Natural killer cell (primary cell): ENCODE data around the gene KRT83. TPM values are rescaled to one million over a fixed set of nuclear protein-coding genes. Genes with fewer than 3 reads are reported as not detected.

Experiments used
- ATAC-seq, 3 donors: fragments of 150-1000 bp in 2 of 3; fragments of 200-7000 bp in 1 of 3; cut with Tn5 transposase; 1 replicate in 1 of 3; 2 replicates in 2 of 3; pipeline ENCODE4 v1.10.0; 2021; ENCODE audit warnings: mild to moderate bottlenecking in 2 of 3, moderate library complexity in 2 of 3
- DNase-seq, 2 donors: peaks; one replicate each; pipeline versions ENCODE4 v3.0.0 to v3.0.0-alpha.2; 2013 to 2021; ENCODE audit warnings: mixed read lengths in 1 of 2
- H3K27ac ChIP-seq: one replicate; pipeline ENCODE4 v1.5.1; 2013; ENCODE audit warnings: mild to moderate bottlenecking, low read length
- H3K27me3 ChIP-seq: one replicate; pipeline ENCODE4 v1.6.1; 2013; ENCODE audit warnings: low read length; ENCODE audit not compliant: control insufficient read depth, insufficient read depth
- H3K36me3 ChIP-seq: one replicate; pipeline ENCODE4 v1.6.1; 2013; ENCODE audit warnings: low read length; ENCODE audit not compliant: control insufficient read depth, insufficient read depth
- H3K4me1 ChIP-seq: one replicate; pipeline ENCODE4 v1.6.1; 2013; ENCODE audit warnings: low read length; ENCODE audit not compliant: control insufficient read depth, insufficient read depth
- H3K4me3 ChIP-seq: one replicate; pipeline ENCODE4 v1.5.1; 2013; ENCODE audit warnings: low read length
- H3K9me3 ChIP-seq: one replicate; pipeline ENCODE4 v1.6.1; 2013; ENCODE audit warnings: low read length; ENCODE audit not compliant: control insufficient read depth, insufficient read depth
- H3K27ac Mint-ChIP-seq, 2 donors: one replicate each; pipeline ENCODE4 v1.8.0; 2022; ENCODE audit warnings: mild to moderate bottlenecking in 2 of 2, mixed read lengths in 2 of 2, moderate library complexity in 1 of 2
- H3K27me3 Mint-ChIP-seq, 2 donors: one replicate each; pipeline ENCODE4 v1.8.0; 2022; ENCODE audit warnings: low read depth in 2 of 2, mixed read lengths in 2 of 2
- H3K36me3 Mint-ChIP-seq: one replicate; pipeline ENCODE4 v1.8.0; 2022; ENCODE audit warnings: mixed read lengths
- H3K4me1 Mint-ChIP-seq, 2 donors: one replicate each; pipeline ENCODE4 v1.8.0; 2022; ENCODE audit warnings: mixed read lengths in 2 of 2
- H3K4me3 Mint-ChIP-seq: one replicate; pipeline ENCODE4 v1.8.0; 2022; ENCODE audit warnings: mild to moderate bottlenecking, moderate library complexity, mixed read lengths
- H3K9me3 Mint-ChIP-seq, 2 donors: one replicate each; pipeline ENCODE4 v1.8.0; 2022; ENCODE audit warnings: mixed read lengths in 2 of 2
- CTCF ChIP-seq: fragments of 200-600 bp; IDR thresholded peaks from one replicate; pipeline ENCODE4 v1.8.0; 2022; ENCODE audit warnings: antibody characterized with exemption
- WGBS: methylation state at CpG from one replicate; pipeline ENCODE4 v1.1.7; 2013; ENCODE audit warnings: missing lambda C conversion rate; ENCODE audit not compliant: insufficient coverage; 5-methylcytosine and 5-hydroxymethylcytosine counted together
- intact Hi-C: fragments of 100-400 bp; cut with micrococcal nuclease; formaldehyde crosslinking; loops from one replicate; pipeline ENCODE4 v1.14.2; 2022
- total RNA-seq, 4 donors: library from RNA; stranded (reverse); fragments of 120-200 nt in 1 of 4; gene quantifications; one replicate each; pipeline versions ENCODE4 v1.2.3 to v1.2.4, GENCODE V29; 2013 to 2022

KRT83 gene
- total RNA-seq, 3 donors from 2014 or later (not counting 1 experiment from before 2014, with no cell fraction given) = not detected

- Mint-ChIP-seq H3K4me1 (peaks cover 7 to 19% of the 10 kb centered on the region in 2 donors), H3K36me3 (no peaks in the 10 kb centered on the region), H3K27ac (no peak overlapping the region), H3K9me3 (no peaks in the 10 kb centered on the region), H3K4me3 (no peak overlapping the region), H3K27me3 (peaks cover 31 to 36% of the 10 kb centered on the region in 2 donors)
- TF ChIP-seq CTCF = no peak
- WGBS = 69% methylated on average over 11 of the region's 11 CpGs
- no peaks in the 10 kb centered on the region for H3K4me1 ChIP-seq
- H3K4me3 ChIP-seq = no peak overlapping the region
- H3K36me3 ChIP-seq = no peaks in the 10 kb centered on the region
- H3K27ac ChIP-seq = no peak overlapping the region
- peak in 1 of 2 donors; percentile 13 for DNase-seq
- H3K27me3 ChIP-seq = no peaks in the 10 kb centered on the region
- peak in 2 of 3 donors; percentile 40 to 44 for ATAC-seq
- H3K9me3 ChIP-seq = no peaks in the 10 kb centered on the region
- intact Hi-C loops = no loop called here
Observed at GRCh38 chr12:52319097-52319496, 2.1 kb downstream of the KRT83 start.

GRCh38 chr12:52318241-52318990, 2.8 kb downstream of the KRT83 start:
- Mint-ChIP-seq H3K9me3 (no peaks in the 10 kb centered on the region), H3K4me1 (peaks cover 7 to 19% of the 10 kb centered on the region in 2 donors), H3K27me3 (peaks cover 29 to 33% of the 10 kb centered on the region in 2 donors), H3K4me3 (no peak overlapping the region), H3K27ac (no peak overlapping the region), H3K36me3 (no peaks in the 10 kb centered on the region)
- TF ChIP-seq CTCF = no peak
- Histone ChIP-seq H3K27me3 (no peaks in the 10 kb centered on the region), H3K4me3 (no peak overlapping the region), H3K9me3 (no peaks in the 10 kb centered on the region), H3K4me1 (no peaks in the 10 kb centered on the region), H3K36me3 (no peaks in the 10 kb centered on the region), H3K27ac (no peak overlapping the region)
- DNase-seq = no peak
- ATAC-seq = no peak
- intact Hi-C loops = no loop called here
- WGBS = 98% methylated on average over 8 of the region's 11 CpGs

- no peak overlapping the region for H3K27ac ChIP-seq
- TF ChIP-seq CTCF = no peak
- H3K27me3 Mint-ChIP-seq = peaks cover 27 to 33% of the 10 kb centered on the region in 2 donors
- H3K27ac Mint-ChIP-seq = no peak overlapping the region
- no peaks in the 10 kb centered on the region for H3K4me1 ChIP-seq
- no peaks in the 10 kb centered on the region for H3K27me3 ChIP-seq
- no peaks in the 10 kb centered on the region for H3K36me3 Mint-ChIP-seq
- WGBS = 89% methylated on average over 11 of the region's 12 CpGs
- H3K4me3 ChIP-seq = no peak overlapping the region
- no peaks in the 10 kb centered on the region for H3K9me3 Mint-ChIP-seq
- peaks cover 7 to 23% of the 10 kb centered on the region in 2 donors for H3K4me1 Mint-ChIP-seq
- H3K9me3 ChIP-seq = no peaks in the 10 kb centered on the region
- DNase-seq (no peak), ATAC-seq (no peak)
- no peaks in the 10 kb centered on the region for H3K36me3 ChIP-seq
- H3K4me3 Mint-ChIP-seq = no peak overlapping the region
- intact Hi-C loops = no loop called here
Observed at GRCh38 chr12:52317468-52318052, 3.6 kb downstream of the KRT83 start.
